Suprapubic skin (tissue), 4 donors: ENCODE measurements around the gene MIOS. TPM values are rescaled to one million over a fixed set of nuclear protein-coding genes. Genes with fewer than 3 reads are reported as not detected.
A peak's percentile ranks its signal among the peaks of the same experiment; 100 is the strongest.
"Not testable (repeated sequence)": the region's sequence is repeated elsewhere in the genome, so short reads cannot be mapped to it uniquely, and the experiment has no call there.

ENCODE experiments used
- DNase-seq, 2 donors: peaks; one replicate each; pipeline ENCODE4 v3.0.0-alpha.2; 2019; ENCODE audit warnings: low spot score in 2 of 2
- H3K27ac ChIP-seq: fragments of 200-600 bp; sonication (generic); one replicate; pipeline ENCODE4 v1.5.1; 2019
- H3K27me3 ChIP-seq: fragments of 200-600 bp; sonication (generic); one replicate; pipeline ENCODE4 v1.5.1; 2019
- H3K36me3 ChIP-seq: fragments of 200-600 bp; sonication (generic); one replicate; pipeline ENCODE4 v1.5.1; 2019
- H3K4me1 ChIP-seq: fragments of 200-600 bp; sonication (generic); one replicate; pipeline ENCODE4 v1.5.1; 2019
- H3K4me3 ChIP-seq: fragments of 200-600 bp; sonication (generic); one replicate; pipeline ENCODE4 v1.5.1; 2019; ENCODE audit warnings: mild to moderate bottlenecking
- H3K9me3 ChIP-seq: fragments of 200-600 bp; sonication (generic); one replicate; pipeline ENCODE4 v1.5.1; 2019
- CTCF ChIP-seq, 2 donors: fragments of 200-600 bp in 1 of 2; fragments of 450-650 bp in 1 of 2; sonication (generic) in 1 of 2; IDR thresholded peaks; one replicate each; pipeline ENCODE4 v1.5.1; 2016 to 2019; ENCODE audit warnings: antibody characterized with exemption in 2 of 2, mild to moderate bottlenecking in 1 of 2, moderate library complexity in 1 of 2
- EP300 ChIP-seq: sonication (generic); formaldehyde crosslinking; IDR thresholded peaks from one replicate; pipeline ENCODE4 v1.6.1; 2017; ENCODE audit warnings: antibody characterized with exemption
- POLR2A ChIP-seq, 2 donors: fragments of 450-650 bp; IDR thresholded peaks; one replicate each; pipeline ENCODE4 v1.6.1; 2017; ENCODE audit warnings: antibody characterized with exemption in 2 of 2, mild to moderate bottlenecking in 2 of 2, moderate library complexity in 2 of 2
- POLR2AphosphoS5 ChIP-seq, 3 donors: sonication (generic); formaldehyde crosslinking; IDR thresholded peaks; one replicate each; pipeline ENCODE4 v1.6.1; 2017; ENCODE audit warnings: antibody characterized with exemption in 3 of 3
- WGBS: methylation state at CpG from one replicate; pipeline ENCODE4 v1.1.5; 2018; 5-methylcytosine and 5-hydroxymethylcytosine counted together
- total RNA-seq, 4 donors: library from RNA; depleted of rRNA; stranded (reverse); fragments of >200 nt; gene quantifications; one replicate each; pipeline ENCODE4 v1.1.0, GENCODE V29; 2016

The MIOS gene
- total RNA-seq, 4 donors from 2014 or later, result 45.1 to 65.8 (median 55.7) TPM

- Histone ChIP-seq H3K4me3 (no peak overlapping the region), H3K36me3 (no peaks in the 10 kb centered on the region), H3K9me3 (no peaks in the 10 kb centered on the region), H3K27ac (no peak overlapping the region), H3K27me3 (no peaks in the 10 kb centered on the region), H3K4me1 (peaks cover 6% of the 10 kb centered on the region)
- 88% methylated on average over 1 of the region's 1 CpG for WGBS
- TF ChIP-seq EP300 (no peak), POLR2AphosphoS5 (IDR thresholded peaks at IDR 0.05) (no peak), POLR2A (IDR thresholded peaks at IDR 0.05) (no peak), CTCF (IDR thresholded peaks at IDR 0.05) (no peak)
- no peak for DNase-seq
Observed at GRCh38 chr7:7652798-7653540, 86.3 kb downstream of the MIOS start.

- no peak overlapping the region for H3K4me3 ChIP-seq
- no peaks in the 10 kb centered on the region for H3K36me3 ChIP-seq
- H3K4me1 ChIP-seq, result peaks cover 6% of the 10 kb centered on the region
- H3K9me3 ChIP-seq, result no peaks in the 10 kb centered on the region
- no peak for DNase-seq
- 78% methylated on average over 3 of the region's 3 CpGs for WGBS
- no peak overlapping the region for H3K27ac ChIP-seq
- TF ChIP-seq CTCF (IDR thresholded peaks at IDR 0.05), result peak in 1 of 2 donors; percentile 15
- TF ChIP-seq POLR2AphosphoS5 (IDR thresholded peaks at IDR 0.05), result no peak
- TF ChIP-seq EP300, result no peak
- H3K27me3 ChIP-seq, result no peaks in the 10 kb centered on the region
Observed at GRCh38 chr7:7653593-7654187, 87.0 kb downstream of the MIOS start.

GRCh38 chr7:7654964-7655715 is 88.5 kb downstream of the MIOS start:
- H3K27ac ChIP-seq, result no peak overlapping the region
- peaks cover 6% of the 10 kb centered on the region for H3K4me1 ChIP-seq
- WGBS, result 78% methylated on average over 4 of the region's 4 CpGs
- H3K4me3 ChIP-seq, result no peak overlapping the region
- no peaks in the 10 kb centered on the region for H3K36me3 ChIP-seq
- H3K9me3 ChIP-seq, result no peaks in the 10 kb centered on the region
- TF ChIP-seq EP300, result no peak
- no peak for TF ChIP-seq CTCF (IDR thresholded peaks at IDR 0.05)
- TF ChIP-seq POLR2AphosphoS5 (IDR thresholded peaks at IDR 0.05), result no peak
- TF ChIP-seq POLR2A (IDR thresholded peaks at IDR 0.05), result no peak
- no peaks in the 10 kb centered on the region for H3K27me3 ChIP-seq
- no peak for DNase-seq

- not testable (repeated sequence) for H3K9me3 ChIP-seq, H3K27me3 ChIP-seq, H3K36me3 ChIP-seq, H3K4me3 ChIP-seq, DNase-seq, H3K27ac ChIP-seq, H3K4me1 ChIP-seq
- WGBS, result 98% methylated on average over 3 of the region's 3 CpGs
Observed at GRCh38 chr7:7656459-7656858, 89.8 kb downstream of the MIOS start.

Other genes starting within 250 kb of the MIOS start
- gene COL28A1, start 31.0 kb upstream of the MIOS start, total RNA-seq, result 1 to 10 TPM in 3 of 4 donors, under 1 TPM in 1; 0.85 to 2.9 (median 2.0) TPM
- gene UMAD1, start 73.9 kb downstream of the MIOS start, total RNA-seq, result 10 to 100 TPM in 3 of 4 donors, 1 to 10 TPM in 1; 9.3 to 28.9 (median 17.7) TPM
- gene RPA3, start 151.7 kb downstream of the MIOS start, total RNA-seq, result 10 to 100 TPM; 14.9 to 35.2 (median 18.4) TPM